Gastrocnemius medialis (tissue), 4 donors: Measurements from ENCODE around the gene LY6G5C.

Experiments used
- CTCF ChIP-seq, 5 experiments: fragments of 450-650 bp in 3 of 5; fragments of 200-600 bp in 2 of 5; sonication (generic) in 2 of 5; IDR thresholded peaks in 4 of 5; conservative IDR thresholded peaks in 1 of 5; 1 replicate in 4 of 5; 2 replicates in 1 of 5; pipeline ENCODE4 v1.5.1; 2016 to 2019; ENCODE audit warnings: antibody characterized with exemption in 5 of 5, mild to moderate bottlenecking in 3 of 5, moderate library complexity in 3 of 5
- POLR2A ChIP-seq, 2 donors: fragments of 450-650 bp; IDR thresholded peaks; one replicate each; pipeline ENCODE4 v1.6.1; 2017; ENCODE audit warnings: antibody characterized with exemption in 2 of 2, mild to moderate bottlenecking in 2 of 2, moderate library complexity in 2 of 2

GRCh38 chr6:31687860-31688693 is 7.2 kb upstream of the LY6G5C start:
- TF ChIP-seq CTCF (IDR thresholded peaks at IDR 0.05 in 4 of 5, conservative IDR thresholded peaks at IDR 0.05 in 1 of 5) (no peak), POLR2A (IDR thresholded peaks at IDR 0.05) (no peak)
